Panc1 (cell line): ENCODE measurements around the gene MARK3. TPM values are rescaled to one million over a fixed set of nuclear protein-coding genes. Genes with fewer than 3 reads are reported as not detected.

Source experiments
- ATAC-seq: fragments of 200-7000 bp; cut with Tn5 transposase; 2 replicates; pipeline ENCODE4 v1.9.1; 2020; ENCODE audit warnings: mild to moderate bottlenecking, moderate library complexity
- BruUV-seq: library from RNA; stranded (reverse); fragments of 400-500 nt; replicated peaks from 2 replicates; lab custom pipeline; 2021; lab: Mats Ljungman, UMichigan
- CTCF ChIA-PET: fragments of 300-600 bp; sonication (Branson Sonifier 250); formaldehyde crosslinking; loops from one replicate; lab custom pipeline; 2022; ENCODE audit warnings: antibody characterized with exemption; lab: Charles Lee
- POLR2A ChIA-PET: fragments of 300-600 bp; sonication (Branson Sonifier 250); formaldehyde crosslinking; loops from one replicate; lab custom pipeline; 2022; ENCODE audit warnings: antibody characterized with exemption; lab: Charles Lee
- DNase-seq: peaks from one replicate; pipeline ENCODE4 v3.0.0-alpha.2; 2010; ENCODE audit warnings: low read depth, low spot score
- H3K27ac ChIP-seq: 2 replicates; pipeline ENCODE4 v1.5.1; 2011; ENCODE audit warnings: mild to moderate bottlenecking, low read length, inconsistent platforms
- H3K27me3 ChIP-seq: fragments of 200-500 bp; sonication (Bioruptor generic); 2 replicates; pipeline ENCODE4 v1.6.0; 2014; ENCODE audit warnings: low read length, inconsistent platforms; ENCODE audit not compliant: control insufficient read depth, insufficient read depth
- H3K36me3 ChIP-seq: fragments of 200-500 bp; sonication (Bioruptor generic); 2 replicates; pipeline ENCODE4 v1.5.1; 2014; ENCODE audit warnings: inconsistent platforms, mild to moderate bottlenecking, low read length, moderate library complexity; ENCODE audit not compliant: control insufficient read depth, insufficient read depth
- H3K4me1 ChIP-seq: 2 replicates; pipeline ENCODE4 v1.5.1; 2011; ENCODE audit warnings: inconsistent platforms, mild to moderate bottlenecking, low read length, moderate library complexity; ENCODE audit not compliant: control insufficient read depth, insufficient read depth
- H3K4me3 ChIP-seq, 2 experiments: 2 replicates each; pipeline ENCODE4 v1.5.1; 2011 to 2012; ENCODE audit warnings: low read depth in 2 of 2, low read length in 2 of 2, mild to moderate bottlenecking in 2 of 2, inconsistent platforms in 1 of 2, moderate library complexity in 1 of 2
- H3K9me3 ChIP-seq: fragments of 200-500 bp; sonication (Bioruptor generic); 2 replicates; pipeline ENCODE4 v1.5.1; 2014; ENCODE audit warnings: low read depth, mild to moderate bottlenecking, inconsistent platforms, low read length, moderate library complexity; ENCODE audit not compliant: control insufficient read depth, insufficient read depth
- CTCF ChIP-seq: fragments of 450-650 bp; IDR thresholded peaks from 2 replicates; pipeline ENCODE4 v1.5.1; 2017; ENCODE audit warnings: mild to moderate bottlenecking
- POLR2AphosphoS5 ChIP-seq: IDR thresholded peaks from 2 replicates; pipeline ENCODE4 v1.6.1; 2012; ENCODE audit warnings: mild to moderate bottlenecking, low read depth, low read length, moderate library complexity
- REST ChIP-seq, 2 experiments: IDR thresholded peaks; 2 replicates each; pipeline ENCODE4 v1.6.1; 2011 to 2012; ENCODE audit warnings: low read depth in 2 of 2, control low read depth in 1 of 2, low read length in 1 of 2, mild to moderate bottlenecking in 1 of 2, moderate library complexity in 1 of 2; ENCODE audit not compliant: insufficient read depth in 1 of 2
- SIN3A ChIP-seq: IDR thresholded peaks from 2 replicates; pipeline ENCODE4 v1.6.1; 2012; ENCODE audit warnings: low read depth, mild to moderate bottlenecking, low read length, moderate library complexity, borderline replicate concordance; ENCODE audit not compliant: insufficient read depth
- TCF7L2 ChIP-seq: IDR thresholded peaks from 2 replicates; pipeline ENCODE4 v1.6.1; 2011; ENCODE audit warnings: mild to moderate bottlenecking, low read depth, low read length, inconsistent platforms
- in situ Hi-C: cut with HindIII; loops from 2 replicates; pipeline ENCODE4 v1.10.0; 2016; ENCODE audit warnings: low sequenced_read_pairs, low pct_unique_long_range_greater_than_20kb
- intact Hi-C: fragments of 100-400 bp; cut with micrococcal nuclease; formaldehyde crosslinking; loops from one replicate; pipeline ENCODE4 v1.10.0; 2022; ENCODE audit not compliant: unreplicated experiment
- total RNA-seq: library from RNA; stranded (reverse); gene quantifications from one replicate; pipeline ENCODE4 v1.2.1, GENCODE V29; 2021; ENCODE audit not compliant: unreplicated experiment

MARK3 gene
- total RNA-seq, 1 experiment from 2014 or later, result 56.1 TPM

GRCh38 chr14:103448097-103448496 is 62.9 kb downstream of the MARK3 start:
- intact Hi-C loops (no loop called here), in situ Hi-C loops (no loop called here)
- Histone ChIP-seq H3K27me3 (no peaks in the 10 kb centered on the region), H3K4me3 (no peak overlapping the region), H3K4me1 (peaks cover 4% of the 10 kb centered on the region; the same call in 1 of the 2 replicates), H3K36me3 (no peaks in the 10 kb centered on the region; the same call in 1 of the 2 replicates), H3K9me3 (no peaks in the 10 kb centered on the region), H3K27ac (no peak overlapping the region)
- DNase-seq, result no peak
- no TSS peak for BruUV-seq
- POLR2A ChIA-PET, result no interaction called here
- TF ChIP-seq POLR2AphosphoS5 (no peak), REST (IDR thresholded peaks at IDR 0.05; ENCODE audit: insufficient read depth in 1 of 2, low read depth in 2 of 2, low read length in 1 of 2) (no peak), TCF7L2 (no peak), CTCF (no peak), SIN3A (no peak)
- ATAC-seq, result no peak
- CTCF ChIA-PET, result no interaction called here

GRCh38 chr14:103449634-103450161 is 64.5 kb downstream of the MARK3 start:
- CTCF ChIA-PET, result no interaction called here
- Histone ChIP-seq H3K36me3 (no peaks in the 10 kb centered on the region; the same call in 1 of the 2 replicates), H3K9me3 (no peaks in the 10 kb centered on the region), H3K4me3 (no peak overlapping the region), H3K27me3 (no peaks in the 10 kb centered on the region), H3K4me1 (peaks cover 4% of the 10 kb centered on the region; the same call in 1 of the 2 replicates), H3K27ac (no peak overlapping the region)
- no TSS peak for BruUV-seq
- POLR2A ChIA-PET, result interaction anchor here (0.7 kb wide), 1 partner anchor 18 kb away, joined by 3 read pairs; no protein-coding TSS in a partner anchor
- DNase-seq, result no peak
- in situ Hi-C loops, result no loop called here
- TF ChIP-seq POLR2AphosphoS5 (no peak), REST (IDR thresholded peaks at IDR 0.05; ENCODE audit: insufficient read depth in 1 of 2, low read depth in 2 of 2, low read length in 1 of 2) (no peak), CTCF (no peak), TCF7L2 (no peak), SIN3A (no peak)
- no peak for ATAC-seq
- intact Hi-C loops, result no loop called here
